A673 (cell line): Measurements from ENCODE around the gene CBFA2T3.

Experiments
- EZH2 ChIP-seq: fragments of 200-600 bp; sonication (generic); IDR thresholded peaks from 2 replicates; pipeline ENCODE4 v1.6.1; 2017; ENCODE audit warnings: borderline replicate concordance, low read depth, mild to moderate bottlenecking, mixed read lengths, antibody characterized with exemption, low read length; ENCODE audit not compliant: poor library complexity, severe bottlenecking
- TF ChIP-seq, protein P1 (sequence below): fragments of 300-800, 200-600 bp; sonication (generic); conservative IDR thresholded peaks from 2 replicates; pipeline ENCODE4 v1.5.1; 2017; ENCODE audit warnings: low read depth, mild to moderate bottlenecking, antibody characterized with exemption, low read length, moderate library complexity, mixed read lengths

DNA sequence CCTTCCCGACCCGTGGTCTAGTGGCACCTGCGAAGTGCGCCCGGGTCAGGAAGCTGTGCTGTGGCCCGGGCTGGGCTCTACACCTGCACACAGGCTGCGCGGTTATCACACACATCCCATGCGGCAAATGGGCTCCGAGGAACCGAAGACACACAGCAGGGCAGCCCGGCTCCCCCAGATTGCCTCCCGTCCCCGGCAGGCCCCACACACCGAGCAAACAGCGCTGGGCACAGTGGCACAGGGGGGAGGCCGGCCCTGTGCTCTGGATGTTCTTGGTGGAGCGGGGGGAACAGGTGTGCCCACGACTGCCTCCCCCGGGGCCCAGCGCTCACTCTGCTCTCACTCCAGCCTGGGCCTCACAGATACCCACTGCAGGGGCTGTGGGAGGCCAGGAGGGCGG lies 81.7 kb downstream of the CBFA2T3 start:
- TF ChIP-seq, protein P1, sequence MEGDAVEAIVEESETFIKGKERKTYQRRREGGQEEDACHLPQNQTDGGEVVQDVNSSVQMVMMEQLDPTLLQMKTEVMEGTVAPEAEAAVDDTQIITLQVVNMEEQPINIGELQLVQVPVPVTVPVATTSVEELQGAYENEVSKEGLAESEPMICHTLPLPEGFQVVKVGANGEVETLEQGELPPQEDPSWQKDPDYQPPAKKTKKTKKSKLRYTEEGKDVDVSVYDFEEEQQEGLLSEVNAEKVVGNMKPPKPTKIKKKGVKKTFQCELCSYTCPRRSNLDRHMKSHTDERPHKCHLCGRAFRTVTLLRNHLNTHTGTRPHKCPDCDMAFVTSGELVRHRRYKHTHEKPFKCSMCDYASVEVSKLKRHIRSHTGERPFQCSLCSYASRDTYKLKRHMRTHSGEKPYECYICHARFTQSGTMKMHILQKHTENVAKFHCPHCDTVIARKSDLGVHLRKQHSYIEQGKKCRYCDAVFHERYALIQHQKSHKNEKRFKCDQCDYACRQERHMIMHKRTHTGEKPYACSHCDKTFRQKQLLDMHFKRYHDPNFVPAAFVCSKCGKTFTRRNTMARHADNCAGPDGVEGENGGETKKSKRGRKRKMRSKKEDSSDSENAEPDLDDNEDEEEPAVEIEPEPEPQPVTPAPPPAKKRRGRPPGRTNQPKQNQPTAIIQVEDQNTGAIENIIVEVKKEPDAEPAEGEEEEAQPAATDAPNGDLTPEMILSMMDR, result no peak
- TF ChIP-seq EZH2, result no peak
